ENCODE results near the gene GALE.
A peak's percentile ranks its signal among the peaks of the same experiment; 100 is the strongest.
"Not testable (repeated sequence)": the region's sequence is repeated elsewhere in the genome, so short reads cannot be mapped to it uniquely, and the experiment has no call there.

The GALE gene

DNA sequence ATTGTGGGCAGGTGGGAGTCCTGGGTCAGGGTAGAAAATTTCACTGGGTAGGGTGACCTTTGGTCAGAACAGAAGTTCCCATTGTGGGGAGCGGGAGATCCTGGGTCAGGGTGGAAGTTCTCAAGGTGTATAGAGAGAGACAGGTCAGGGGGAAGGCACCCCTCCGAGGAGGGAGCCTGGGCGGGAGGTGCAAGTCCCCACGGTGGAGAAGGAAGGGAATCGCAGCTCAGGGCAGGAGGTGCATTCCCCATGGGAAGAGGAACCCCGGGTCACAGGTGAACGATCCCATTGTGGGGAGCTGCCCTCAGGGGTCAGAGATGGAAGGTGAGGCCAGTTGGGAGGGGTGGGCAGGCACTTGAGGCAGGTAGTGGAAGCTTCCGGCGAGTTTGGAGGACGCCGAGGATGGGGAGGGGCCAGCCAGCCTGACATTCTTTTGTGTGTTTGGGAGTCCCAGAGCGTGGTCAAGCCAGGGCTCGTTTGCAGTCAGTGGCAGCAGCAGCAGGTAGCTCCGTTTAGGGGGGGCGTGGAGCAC is 9.0 kb downstream of the GALE start:
- no peak for DNase-seq

DNA sequence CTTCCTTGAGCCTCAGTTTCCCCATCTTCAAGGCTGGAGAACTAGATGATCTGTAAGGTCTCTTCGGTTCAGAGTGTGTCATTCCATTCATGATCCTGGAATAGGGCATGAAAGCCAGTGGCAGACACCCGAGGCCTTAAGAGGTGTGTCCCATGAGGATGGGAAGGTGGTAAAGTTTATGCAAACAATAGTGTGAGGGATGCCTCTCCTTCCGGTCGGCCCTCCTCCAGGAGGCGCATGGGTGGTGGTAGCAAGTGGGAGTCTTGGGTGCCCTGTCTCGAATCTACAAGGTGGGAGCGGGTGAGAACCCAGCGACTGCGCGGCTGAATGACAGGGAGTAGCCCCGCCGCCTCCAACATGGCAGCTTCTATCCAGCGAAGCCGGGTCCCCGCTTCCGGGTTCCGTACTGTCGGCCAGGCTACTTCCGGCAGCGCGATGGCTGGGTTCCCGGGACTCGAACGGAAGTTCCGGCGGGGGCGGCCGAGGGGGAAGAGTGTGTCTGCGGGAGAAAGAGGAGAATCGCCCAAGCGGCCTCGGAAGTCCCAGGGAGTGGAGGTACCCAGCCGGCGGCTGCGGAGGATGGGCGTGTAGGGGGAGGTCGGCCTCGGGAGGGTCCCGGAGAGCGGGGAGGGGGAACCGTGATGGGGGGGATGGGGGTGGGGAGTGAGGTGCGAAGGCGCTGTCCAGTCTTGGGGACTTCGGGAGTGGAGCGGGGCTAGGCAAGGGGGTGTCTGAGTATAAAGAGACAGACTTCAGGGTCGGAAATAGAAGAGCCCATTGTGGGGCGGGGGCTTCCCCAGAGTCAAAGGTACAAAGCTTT is 9.6 kb downstream of the GALE start, which contains the start of gene LYPLA2:
LYPLA2 (plus strand) TSS at position 450 of the 820 bp plus-strand sequence. CDS start 1,538 bp downstream, outside the sequence.
- DNase-seq, result peak; percentile 71 to 80

DNA sequence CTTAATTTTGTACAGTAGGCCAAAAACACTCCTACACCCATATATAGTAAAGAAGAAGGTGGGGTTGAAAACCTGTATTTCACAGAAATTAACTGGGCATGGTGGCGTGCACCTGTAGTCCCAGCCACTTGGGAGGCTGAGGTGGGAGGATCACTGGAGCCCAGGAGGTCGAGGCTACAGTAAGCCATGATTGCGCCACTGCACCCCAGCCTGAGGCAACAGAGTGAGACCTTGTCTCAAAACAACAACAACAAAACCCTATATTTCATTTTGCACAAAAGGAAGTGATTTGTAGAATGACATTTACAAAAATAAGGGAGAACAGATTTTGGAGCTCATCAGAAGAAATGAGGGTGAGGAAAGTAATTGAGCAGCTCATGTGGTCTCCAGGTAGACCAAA is 11.9 kb downstream of the GALE start:
- DNase-seq, result no peak

DNA sequence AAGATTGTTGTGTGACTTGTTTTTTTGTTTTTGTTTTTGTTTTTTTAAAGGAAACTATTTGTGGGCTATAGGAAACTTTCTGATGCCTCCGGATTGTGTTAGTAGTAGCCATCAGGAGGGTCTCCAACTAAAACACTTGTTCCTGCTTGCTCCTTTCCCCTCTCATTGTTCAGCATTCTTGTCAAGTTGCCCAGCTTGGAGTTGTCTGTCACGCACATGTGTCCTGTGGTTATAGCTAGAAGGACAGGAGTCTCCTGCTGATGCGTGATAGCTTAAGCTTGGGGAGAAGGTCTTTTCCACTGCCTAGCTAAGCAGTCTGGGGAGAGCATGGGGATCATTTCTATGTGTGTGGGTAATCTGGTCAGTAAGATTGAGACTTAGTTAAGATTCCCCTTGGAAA is 12.9 kb downstream of the GALE start:
- no peak for DNase-seq

DNA sequence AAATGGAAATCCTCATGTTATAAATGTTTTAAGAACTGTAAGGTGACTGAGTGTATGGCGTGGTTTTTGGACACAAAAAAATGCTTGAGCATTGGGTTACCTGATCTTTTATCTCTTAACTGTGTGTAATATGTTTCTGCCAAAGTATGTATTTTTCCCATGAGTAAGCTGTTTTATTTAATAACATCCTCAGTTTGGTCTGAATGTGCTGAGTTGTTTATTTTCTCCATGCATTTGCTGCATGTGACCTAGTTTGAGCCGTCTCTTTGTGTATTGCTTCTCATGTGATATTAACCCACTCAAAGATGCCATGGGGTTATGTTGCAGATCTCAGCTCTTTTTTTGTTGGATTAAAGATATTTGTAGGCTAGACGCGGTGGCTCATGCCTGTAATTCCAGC is 15.7 kb downstream of the GALE start:
- DNase-seq, result no peak

DNA sequence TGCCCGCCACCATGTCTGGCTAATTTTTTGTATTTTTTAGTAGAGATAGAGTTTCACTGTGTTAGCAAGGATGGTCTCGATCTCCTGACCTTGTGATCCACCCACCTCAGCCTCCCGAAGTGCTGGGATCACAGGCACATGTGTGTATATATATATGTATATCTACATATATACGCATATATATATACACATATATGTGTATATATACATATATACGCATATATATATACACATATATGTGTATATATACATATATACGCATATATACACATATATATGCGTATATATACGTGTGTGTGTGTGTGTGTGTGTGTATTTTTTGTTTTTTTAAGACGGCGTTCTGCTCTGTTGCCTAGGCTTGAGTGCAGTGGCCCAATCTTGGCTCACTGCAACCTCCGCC is 17.4 kb downstream of the GALE start:
- not testable (repeated sequence) for DNase-seq

DNA sequence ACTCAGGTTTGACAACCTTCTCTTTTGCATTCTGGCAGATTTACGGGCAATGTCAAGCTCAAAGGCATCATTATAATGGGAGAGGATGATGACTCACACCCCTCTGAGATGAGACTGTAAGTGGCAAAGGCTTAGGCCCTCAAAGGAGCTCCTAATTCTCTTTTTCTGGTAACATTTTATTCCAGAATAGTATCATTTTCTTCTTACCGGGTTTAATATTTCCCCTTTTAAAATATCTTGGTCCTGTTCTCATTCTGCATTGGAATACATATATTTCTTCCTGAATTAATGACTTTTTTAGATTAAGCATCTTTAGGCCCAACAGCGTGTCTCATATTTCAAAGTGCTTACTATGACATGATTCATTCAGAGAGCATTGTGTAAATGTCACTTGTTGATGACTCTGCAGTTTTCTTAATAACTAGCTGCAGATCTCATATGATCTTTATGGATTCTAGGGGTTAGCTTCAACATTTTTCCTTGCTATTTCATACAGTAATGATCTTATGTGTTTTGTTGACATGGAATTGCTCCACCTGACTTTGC is 20.7 kb downstream of the GALE start:
- DNase-seq, result no peak

DNA sequence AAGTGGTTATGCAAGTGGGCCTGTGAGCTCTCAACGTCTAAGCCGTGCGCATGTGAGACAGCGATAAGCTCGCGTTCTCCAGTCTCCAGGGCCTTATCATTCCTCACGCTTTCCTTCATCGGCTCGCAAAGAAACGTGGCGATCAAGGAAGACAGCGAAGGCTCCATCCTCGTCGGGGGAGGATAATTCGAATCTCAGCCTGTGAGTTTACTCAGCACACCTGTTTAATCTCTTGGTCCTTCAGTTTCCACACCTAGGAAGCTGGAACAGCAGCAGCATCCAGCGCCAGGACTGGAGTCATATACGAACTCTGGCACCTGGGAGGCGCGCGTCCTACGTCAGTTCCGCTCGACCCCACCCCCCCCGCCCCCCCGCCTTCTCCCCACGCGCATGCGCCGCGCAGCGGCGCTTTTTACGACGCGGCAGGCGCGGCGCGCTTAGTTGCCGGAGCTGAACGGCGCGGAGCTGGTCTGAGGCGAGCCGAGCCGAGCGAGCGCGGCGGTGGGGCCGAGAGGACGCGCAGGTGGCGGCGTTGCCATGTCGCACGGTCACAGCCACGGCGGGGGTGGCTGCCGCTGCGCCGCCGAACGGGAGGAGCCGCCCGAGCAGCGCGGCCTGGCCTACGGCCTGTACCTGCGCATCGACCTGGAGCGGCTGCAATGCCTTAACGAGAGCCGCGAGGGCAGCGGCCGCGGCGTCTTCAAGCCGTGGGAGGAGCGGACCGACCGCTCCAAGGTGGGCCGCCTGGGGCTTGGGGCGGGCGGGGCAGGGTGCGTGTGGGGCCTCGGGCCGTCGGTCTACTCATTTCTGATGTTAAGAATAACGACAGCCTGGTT is 22.4 kb downstream of the GALE start, which contains the start of gene PITHD1:
PITHD1 (plus strand) TSS at position 440 of the 836 bp plus-strand sequence; CDS start at position 538, 98 bp downstream.
- peak; percentile 77 to 87 for DNase-seq

DNA sequence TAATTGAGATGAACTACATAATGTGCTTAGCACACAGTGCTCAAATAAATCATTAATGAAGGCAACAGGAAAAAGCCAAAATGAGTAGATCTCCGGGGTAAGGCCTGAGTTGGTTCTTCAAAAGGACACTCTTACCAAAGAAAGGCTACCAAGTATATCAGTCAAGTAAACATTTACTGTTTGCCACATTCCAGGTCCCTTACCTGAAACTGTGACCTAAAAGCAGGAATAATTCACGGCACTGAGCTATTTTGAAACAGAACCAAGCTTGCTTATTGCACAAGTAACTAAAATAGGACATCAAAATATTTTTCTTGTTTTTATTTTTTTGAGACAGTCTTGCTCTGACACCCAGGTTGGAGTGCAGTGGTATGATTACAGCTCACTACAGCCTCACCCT is 24.3 kb downstream of the GALE start:
- DNase-seq, result no peak

DNA sequence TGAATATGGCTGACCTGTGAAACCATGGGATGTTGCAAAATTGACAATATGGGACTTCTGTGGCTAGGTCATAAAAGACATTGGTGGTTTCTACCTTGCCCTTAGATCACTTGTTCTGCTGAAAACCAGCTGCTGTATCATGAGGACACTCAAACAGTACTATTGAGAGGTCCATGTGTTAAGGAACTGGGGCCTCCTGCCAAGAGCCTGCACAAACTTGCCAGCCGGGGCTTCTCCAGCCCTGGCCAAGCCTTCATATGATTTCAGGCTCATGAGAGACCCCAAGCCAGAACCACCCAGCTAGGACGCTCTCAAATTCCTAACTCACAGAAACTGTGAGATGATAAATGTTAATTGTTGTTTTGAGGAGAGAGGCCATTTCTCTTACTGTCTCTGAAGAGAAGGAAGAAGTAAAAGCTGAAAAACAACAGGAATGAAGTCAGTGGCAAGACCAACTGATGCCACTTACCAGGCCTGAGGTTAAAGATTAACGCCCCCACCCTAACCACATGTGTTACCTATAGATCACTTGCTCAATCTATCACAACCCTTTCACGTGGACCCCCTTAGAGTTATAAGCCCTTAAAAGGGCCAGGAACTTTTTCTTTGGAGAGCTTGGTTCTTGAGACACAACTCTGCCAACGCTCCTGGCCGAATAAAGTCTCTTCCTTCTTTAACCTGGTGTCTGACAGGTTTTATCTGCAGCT is 26.2 kb downstream of the GALE start:
- DNase-seq, result no peak

DNA sequence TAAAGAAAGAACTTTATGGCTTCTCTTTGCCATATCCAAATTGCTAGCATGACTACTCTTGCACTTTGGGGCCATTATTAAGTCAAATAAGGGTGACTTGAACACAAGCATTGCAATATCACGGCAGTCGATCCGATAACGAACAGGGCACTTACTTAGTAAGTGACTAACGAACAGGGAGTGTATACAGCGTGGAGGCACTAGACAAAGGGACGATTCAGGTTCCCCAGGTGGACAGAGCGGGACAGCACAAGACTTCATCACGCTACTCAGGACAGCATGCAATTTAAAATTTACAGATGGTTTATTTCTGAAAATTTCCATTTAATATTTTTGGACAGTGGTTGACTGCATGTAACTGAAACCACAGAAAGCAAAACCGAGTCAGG is 27.7 kb downstream of the GALE start:
- no peak for DNase-seq

DNA sequence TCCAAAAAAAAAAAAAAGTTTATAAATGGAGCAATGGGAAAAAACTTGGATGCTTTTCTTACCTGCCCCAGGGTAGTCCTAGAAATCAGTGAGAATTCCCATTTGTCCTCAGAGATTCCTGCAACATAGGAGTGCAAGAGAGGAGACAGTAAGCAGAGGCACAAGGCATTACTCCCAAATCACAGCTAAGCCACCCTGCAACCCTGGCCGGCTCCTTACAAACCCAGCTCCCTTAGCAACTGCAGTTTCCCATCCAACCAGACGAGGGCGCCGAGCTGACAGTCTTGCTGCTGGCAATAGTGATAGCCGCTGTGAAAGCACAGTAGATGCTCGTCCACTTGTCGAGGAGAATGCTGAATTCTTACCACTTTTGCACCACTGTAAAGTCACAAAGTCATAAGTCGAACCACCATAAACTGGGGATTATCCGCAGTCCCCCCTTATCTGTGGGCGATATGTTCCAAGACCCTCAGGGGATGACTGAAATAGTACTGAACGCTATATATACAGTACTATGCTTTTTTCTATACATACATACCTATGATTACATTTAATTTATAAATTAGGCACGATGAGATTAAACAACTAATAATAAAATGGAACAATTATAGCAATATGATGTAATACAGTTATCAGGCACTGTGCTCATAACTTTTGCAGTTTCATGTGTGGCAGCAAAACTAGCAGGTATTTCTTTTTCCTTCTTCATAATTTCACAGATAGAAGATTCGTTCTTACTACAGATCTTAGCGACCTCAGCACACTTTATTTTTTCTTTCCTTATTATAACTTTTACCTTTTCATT is 28.3 kb downstream of the GALE start:
- DNase-seq, result peak; percentile 33 to 65

DNA sequence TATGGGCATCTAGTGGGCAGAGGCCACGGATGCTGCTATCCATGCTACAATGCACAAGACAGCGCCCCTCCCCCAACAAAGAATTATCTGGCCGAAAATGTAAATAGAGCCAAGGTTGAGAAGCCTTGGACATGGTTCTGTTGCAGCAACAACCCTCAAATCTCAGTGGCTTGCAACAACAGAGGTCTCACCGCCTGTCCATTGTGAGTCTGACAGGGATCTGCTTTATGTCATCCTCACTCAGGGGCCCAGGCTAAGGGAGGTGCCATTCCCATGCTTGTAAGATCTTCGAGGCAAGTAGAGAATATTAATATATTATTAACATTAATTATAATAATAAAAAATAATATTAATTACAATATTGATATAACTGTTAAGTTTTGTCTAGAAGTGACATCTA is 31.8 kb downstream of the GALE start:
- DNase-seq, result no peak

DNA sequence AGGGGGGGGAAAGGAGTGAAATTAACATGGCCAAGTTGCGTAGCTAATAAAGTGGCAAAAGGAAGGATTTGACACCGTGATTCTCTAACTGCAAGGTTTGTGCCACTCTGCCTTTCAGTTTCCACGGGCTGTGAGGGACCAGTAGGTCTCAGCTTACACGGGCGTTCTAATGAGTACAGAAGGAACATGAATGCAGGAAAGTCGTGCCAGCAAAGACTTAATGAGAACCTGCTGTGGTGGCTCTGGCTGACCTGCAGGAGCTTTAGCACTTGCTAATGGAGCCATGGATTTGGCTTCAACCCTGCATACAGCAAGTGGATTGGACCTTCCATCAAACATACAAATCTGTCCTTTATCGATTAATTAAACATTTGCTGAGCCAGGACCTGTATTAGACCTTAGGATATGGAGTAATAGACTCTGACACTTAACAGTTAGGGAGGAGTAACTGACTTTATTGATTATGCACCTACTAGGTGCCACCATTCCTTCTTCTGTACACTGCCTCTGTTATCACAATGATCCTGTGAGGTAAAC is 37.4 kb downstream of the GALE start:
- DNase-seq, result no peak

DNA sequence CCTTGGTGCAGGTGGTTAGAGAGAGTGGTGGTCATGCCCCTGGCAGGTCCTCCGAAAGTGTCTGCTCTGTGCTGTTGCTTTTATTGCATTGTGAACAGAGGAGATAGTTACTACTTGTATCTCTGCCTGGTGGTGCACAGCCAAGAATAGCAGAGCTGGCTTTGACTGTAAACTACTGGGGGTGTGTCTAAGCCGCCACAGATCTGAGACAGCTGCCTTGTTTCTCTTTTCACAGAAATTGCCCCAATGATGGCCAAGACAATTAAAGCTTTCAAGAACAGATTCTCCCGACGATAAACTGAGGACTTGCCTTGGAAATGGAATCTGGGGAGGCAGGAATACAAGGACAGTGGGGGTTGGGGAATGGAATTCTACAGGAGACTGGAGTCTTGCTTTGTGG is 41.3 kb downstream of the GALE start:
- no peak for DNase-seq

DNA sequence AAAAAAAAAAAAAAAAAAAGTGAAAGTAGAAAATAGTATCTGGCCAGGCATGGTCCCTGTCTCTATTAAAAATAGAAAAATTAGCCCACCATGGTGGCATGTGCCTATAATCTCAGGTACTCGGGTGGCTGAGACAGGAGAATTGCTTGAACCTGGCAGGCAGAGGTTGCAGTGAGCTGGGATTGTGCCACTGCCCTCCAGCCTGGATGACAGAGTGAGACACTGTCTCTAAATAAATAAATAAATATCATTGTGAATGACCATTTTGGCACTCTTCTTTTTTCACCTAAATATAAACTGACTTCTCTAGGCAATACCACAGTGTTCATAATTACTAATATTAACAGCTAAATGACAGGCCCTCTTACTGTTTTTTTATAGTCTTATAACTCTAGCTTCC is 42.7 kb downstream of the GALE start:
- DNase-seq, result no peak

DNA sequence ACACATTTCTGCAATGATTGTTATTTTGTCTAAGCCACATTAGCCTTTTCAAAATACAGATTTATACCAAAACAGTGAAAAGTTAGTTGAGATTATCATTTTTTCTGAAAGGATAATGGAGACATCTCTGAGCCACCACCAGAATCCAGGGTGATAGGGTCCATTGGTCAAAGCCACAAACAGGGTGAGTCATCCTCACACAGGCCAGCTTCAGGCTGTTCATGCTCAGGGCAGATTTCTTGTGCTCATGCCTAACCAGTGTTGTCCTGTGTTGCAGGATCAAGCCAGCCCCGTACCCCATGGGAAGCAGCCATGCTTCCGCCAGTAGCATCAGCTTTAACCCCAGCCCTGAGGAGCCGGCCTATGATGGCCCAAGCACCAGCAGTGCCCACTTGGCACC is 43.9 kb downstream of the GALE start:
- DNase-seq, result no peak

DNA sequence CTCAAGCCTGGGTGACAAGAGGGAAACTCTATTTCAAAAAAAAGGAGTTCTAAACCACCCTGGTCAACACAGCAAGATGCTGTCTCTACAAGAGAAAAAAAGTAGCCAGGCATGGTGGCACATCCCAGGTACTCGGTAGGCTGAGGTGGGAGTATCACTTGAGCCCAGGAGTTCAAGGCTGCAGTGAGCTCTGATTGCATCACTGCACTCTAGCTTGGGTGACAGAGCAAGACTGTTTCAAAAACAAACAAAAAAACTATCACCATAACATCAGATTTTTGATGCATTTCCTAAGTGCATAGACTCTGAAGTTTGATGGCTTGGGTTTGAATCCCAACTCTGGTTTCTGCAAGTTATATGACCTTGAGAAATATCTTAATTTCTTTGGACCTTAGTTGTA is 47.6 kb downstream of the GALE start:
- no peak for DNase-seq

DNA sequence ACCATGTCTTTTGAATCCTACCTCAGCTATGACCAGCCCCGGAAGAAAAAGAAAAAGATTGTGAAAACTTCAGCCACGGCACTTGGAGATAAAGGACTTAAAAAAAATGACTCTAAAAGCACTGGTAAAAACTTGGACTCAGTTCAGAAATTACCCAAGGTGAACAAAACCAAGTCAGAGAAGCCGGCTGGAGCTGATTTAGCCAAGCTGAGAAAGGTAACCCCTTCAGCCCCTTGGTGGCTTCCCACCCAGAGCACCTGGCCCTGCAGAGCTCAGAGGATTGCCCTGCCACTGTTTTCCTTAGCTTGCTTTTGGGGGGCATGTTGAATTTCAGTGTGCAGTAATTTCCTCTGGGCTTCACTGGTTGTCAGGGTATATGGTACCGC is 48.7 kb downstream of the GALE start:
- no peak for DNase-seq

DNA sequence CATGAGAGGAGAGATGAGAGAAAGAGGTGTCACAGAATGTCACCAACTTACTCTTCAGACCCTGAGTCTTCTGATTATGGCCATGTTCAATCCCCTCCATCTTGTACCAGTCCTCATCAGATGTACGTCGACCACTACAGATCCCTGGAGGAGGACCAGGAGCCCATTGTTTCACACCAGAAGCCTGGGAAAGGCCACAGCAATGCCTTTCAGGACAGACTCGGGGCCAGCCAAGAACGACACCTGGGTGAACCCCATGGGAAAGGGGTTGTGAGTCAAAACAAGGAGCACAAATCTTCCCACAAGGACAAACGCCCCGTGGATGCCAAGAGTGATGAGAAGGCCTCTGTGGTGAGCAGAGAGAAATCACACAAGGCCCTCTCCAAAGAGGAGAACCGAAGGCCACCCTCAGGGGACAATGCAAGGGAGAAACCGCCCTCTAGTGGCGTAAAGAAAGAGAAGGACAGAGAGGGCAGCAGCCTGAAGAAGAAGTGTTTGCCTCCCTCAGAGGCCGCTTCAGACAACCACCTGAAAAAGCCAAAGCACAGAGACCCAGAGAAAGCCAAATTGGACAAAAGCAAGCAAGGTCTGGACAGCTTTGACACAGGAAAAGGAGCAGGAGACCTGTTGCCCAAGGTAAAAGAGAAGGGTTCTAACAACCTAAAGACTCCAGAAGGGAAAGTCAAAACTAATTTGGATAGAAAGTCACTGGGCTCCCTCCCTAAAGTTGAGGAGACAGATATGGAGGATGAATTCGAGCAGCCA is 49.3 kb downstream of the GALE start:
- DNase-seq, result peak; percentile 16 to 32

DNA sequence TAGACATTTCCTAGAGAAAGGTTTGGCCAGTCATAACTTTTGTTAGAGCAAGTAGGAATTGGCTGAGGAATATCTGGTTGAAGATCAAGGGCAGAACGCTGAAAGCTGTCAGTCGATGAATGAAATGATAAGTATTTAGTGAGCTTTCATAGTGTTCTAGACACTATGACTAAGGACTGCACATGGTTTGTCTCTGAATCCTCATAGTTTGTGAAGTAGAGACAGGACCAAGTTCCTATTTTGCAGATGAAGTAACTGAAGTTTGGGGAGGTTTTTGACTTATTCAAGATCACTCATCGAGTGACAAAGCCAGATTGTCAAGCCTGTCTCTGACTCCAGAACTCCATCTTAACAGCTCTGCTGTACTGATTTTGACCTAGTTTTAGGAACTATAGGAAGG is 52.5 kb downstream of the GALE start:
- no peak for DNase-seq

All from NCI-H1930 (cell line).